Suprapubic skin (tissue), 4 donors: ENCODE data around the gene MTIF2.
"Not testable (repeated sequence)": the region's sequence is repeated elsewhere in the genome, so short reads cannot be mapped to it uniquely, and the experiment has no call there.

Experiments
- POLR2A ChIP-seq, 2 donors: fragments of 450-650 bp; IDR thresholded peaks; one replicate each; pipeline ENCODE4 v1.6.1; 2017; ENCODE audit warnings: antibody characterized with exemption in 2 of 2, mild to moderate bottlenecking in 2 of 2, moderate library complexity in 2 of 2
- POLR2AphosphoS5 ChIP-seq, 3 donors: sonication (generic); formaldehyde crosslinking; IDR thresholded peaks; one replicate each; pipeline ENCODE4 v1.6.1; 2017; ENCODE audit warnings: antibody characterized with exemption in 3 of 3

GRCh38 chr2:55259586-55259985, 9.4 kb downstream of the MTIF2 start:
- not testable (repeated sequence) for TF ChIP-seq POLR2AphosphoS5, POLR2A (IDR thresholded peaks at IDR 0.05)
